GM12873 (cell line): Measurements from ENCODE around the gene LARP1B.

Source experiments
- CTCF ChIP-seq: IDR thresholded peaks from 2 replicates; pipeline ENCODE4 v1.5.1; 2012; ENCODE audit warnings: low read depth, mild to moderate bottlenecking, moderate library complexity, low read length, control low read depth; ENCODE audit not compliant: insufficient read depth; ENCODE audit errors: missing control alignments

The LARP1B gene

GRCh38 chr4:128227991-128228571 is 167.0 kb downstream of the LARP1B start:
- TF ChIP-seq CTCF = no peak

- no peak for TF ChIP-seq CTCF
These were observed 168.0 kb downstream of the LARP1B start for GRCh38 chr4:128228845-128229795.

- no peak for TF ChIP-seq CTCF
These were observed 171.6 kb downstream of the LARP1B start for GRCh38 chr4:128232719-128233118.

GRCh38 chr4:128234836-128235235 is 173.7 kb downstream of the LARP1B start:
- TF ChIP-seq CTCF = no peak

- no peak for TF ChIP-seq CTCF
These were observed 179.9 kb downstream of the LARP1B start for GRCh38 chr4:128241019-128241418.

GRCh38 chr4:128241425-128241913 is 180.4 kb downstream of the LARP1B start:
- TF ChIP-seq CTCF = no peak

GRCh38 chr4:128241981-128242380 is 180.9 kb downstream of the LARP1B start:
- no peak for TF ChIP-seq CTCF
